DND-41 (cell line): Measurements from ENCODE around the gene BAK1.

Source experiments
- EZH2 ChIP-seq: IDR thresholded peaks from 3 replicates; pipeline ENCODE4 v1.6.1; 2012; ENCODE audit warnings: borderline replicate concordance, low read depth, mild to moderate bottlenecking, moderate library complexity, low read length, inconsistent platforms; ENCODE audit not compliant: severe bottlenecking
- TF ChIP-seq, protein P1 (sequence below): IDR thresholded peaks from 2 replicates; pipeline ENCODE4 v1.5.1; 2012; ENCODE audit warnings: borderline replicate concordance, low read length, moderate library complexity, mild to moderate bottlenecking; ENCODE audit not compliant: poor library complexity, severe bottlenecking; ENCODE audit errors: extremely low read depth

DNA sequence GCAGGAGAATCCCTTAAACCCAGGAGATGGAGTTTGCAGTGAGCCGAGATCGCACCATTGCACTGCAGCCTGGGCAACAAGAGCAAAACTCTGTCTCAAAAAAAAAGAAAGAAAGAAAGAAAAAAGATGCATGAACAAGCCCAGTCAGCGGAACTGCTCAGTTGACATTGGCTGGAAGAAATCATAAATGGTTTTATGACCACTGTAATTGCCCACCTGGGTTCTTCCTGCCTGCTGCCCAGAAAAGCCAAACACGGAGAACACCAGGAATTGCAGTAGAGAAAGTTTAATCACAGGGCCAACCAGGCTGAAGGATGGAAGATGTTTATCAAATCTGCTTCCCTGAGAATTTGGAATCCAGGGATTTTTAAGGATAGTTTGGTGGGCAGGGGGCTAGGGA is 22.7 kb downstream of the BAK1 start:
- TF ChIP-seq, protein P1, sequence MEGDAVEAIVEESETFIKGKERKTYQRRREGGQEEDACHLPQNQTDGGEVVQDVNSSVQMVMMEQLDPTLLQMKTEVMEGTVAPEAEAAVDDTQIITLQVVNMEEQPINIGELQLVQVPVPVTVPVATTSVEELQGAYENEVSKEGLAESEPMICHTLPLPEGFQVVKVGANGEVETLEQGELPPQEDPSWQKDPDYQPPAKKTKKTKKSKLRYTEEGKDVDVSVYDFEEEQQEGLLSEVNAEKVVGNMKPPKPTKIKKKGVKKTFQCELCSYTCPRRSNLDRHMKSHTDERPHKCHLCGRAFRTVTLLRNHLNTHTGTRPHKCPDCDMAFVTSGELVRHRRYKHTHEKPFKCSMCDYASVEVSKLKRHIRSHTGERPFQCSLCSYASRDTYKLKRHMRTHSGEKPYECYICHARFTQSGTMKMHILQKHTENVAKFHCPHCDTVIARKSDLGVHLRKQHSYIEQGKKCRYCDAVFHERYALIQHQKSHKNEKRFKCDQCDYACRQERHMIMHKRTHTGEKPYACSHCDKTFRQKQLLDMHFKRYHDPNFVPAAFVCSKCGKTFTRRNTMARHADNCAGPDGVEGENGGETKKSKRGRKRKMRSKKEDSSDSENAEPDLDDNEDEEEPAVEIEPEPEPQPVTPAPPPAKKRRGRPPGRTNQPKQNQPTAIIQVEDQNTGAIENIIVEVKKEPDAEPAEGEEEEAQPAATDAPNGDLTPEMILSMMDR, result no peak
- no peak for TF ChIP-seq EZH2
